Natural killer cell (primary cell): Measurements from ENCODE around the gene FAM170B. TPM values are rescaled to one million over a fixed set of nuclear protein-coding genes. Genes with fewer than 3 reads are reported as not detected.

Experiments used
- ATAC-seq, 3 donors: fragments of 150-1000 bp in 2 of 3; fragments of 200-7000 bp in 1 of 3; cut with Tn5 transposase; 1 replicate in 1 of 3; 2 replicates in 2 of 3; pipeline ENCODE4 v1.10.0; 2021; ENCODE audit warnings: mild to moderate bottlenecking in 2 of 3, moderate library complexity in 2 of 3
- DNase-seq, 2 donors: peaks; one replicate each; pipeline versions ENCODE4 v3.0.0 to v3.0.0-alpha.2; 2013 to 2021; ENCODE audit warnings: mixed read lengths in 1 of 2
- H3K27ac ChIP-seq: one replicate; pipeline ENCODE4 v1.5.1; 2013; ENCODE audit warnings: mild to moderate bottlenecking, low read length
- H3K27me3 ChIP-seq: one replicate; pipeline ENCODE4 v1.6.1; 2013; ENCODE audit warnings: low read length; ENCODE audit not compliant: control insufficient read depth, insufficient read depth
- H3K36me3 ChIP-seq: one replicate; pipeline ENCODE4 v1.6.1; 2013; ENCODE audit warnings: low read length; ENCODE audit not compliant: control insufficient read depth, insufficient read depth
- H3K4me1 ChIP-seq: one replicate; pipeline ENCODE4 v1.6.1; 2013; ENCODE audit warnings: low read length; ENCODE audit not compliant: control insufficient read depth, insufficient read depth
- H3K4me3 ChIP-seq: one replicate; pipeline ENCODE4 v1.5.1; 2013; ENCODE audit warnings: low read length
- H3K9me3 ChIP-seq: one replicate; pipeline ENCODE4 v1.6.1; 2013; ENCODE audit warnings: low read length; ENCODE audit not compliant: control insufficient read depth, insufficient read depth
- H3K27ac Mint-ChIP-seq, 2 donors: one replicate each; pipeline ENCODE4 v1.8.0; 2022; ENCODE audit warnings: mild to moderate bottlenecking in 2 of 2, mixed read lengths in 2 of 2, moderate library complexity in 1 of 2
- H3K27me3 Mint-ChIP-seq, 2 donors: one replicate each; pipeline ENCODE4 v1.8.0; 2022; ENCODE audit warnings: low read depth in 2 of 2, mixed read lengths in 2 of 2
- H3K36me3 Mint-ChIP-seq: one replicate; pipeline ENCODE4 v1.8.0; 2022; ENCODE audit warnings: mixed read lengths
- H3K4me1 Mint-ChIP-seq, 2 donors: one replicate each; pipeline ENCODE4 v1.8.0; 2022; ENCODE audit warnings: mixed read lengths in 2 of 2
- H3K4me3 Mint-ChIP-seq: one replicate; pipeline ENCODE4 v1.8.0; 2022; ENCODE audit warnings: mild to moderate bottlenecking, moderate library complexity, mixed read lengths
- H3K9me3 Mint-ChIP-seq, 2 donors: one replicate each; pipeline ENCODE4 v1.8.0; 2022; ENCODE audit warnings: mixed read lengths in 2 of 2
- CTCF ChIP-seq: fragments of 200-600 bp; IDR thresholded peaks from one replicate; pipeline ENCODE4 v1.8.0; 2022; ENCODE audit warnings: antibody characterized with exemption
- WGBS: methylation state at CpG from one replicate; pipeline ENCODE4 v1.1.7; 2013; ENCODE audit warnings: missing lambda C conversion rate; ENCODE audit not compliant: insufficient coverage; 5-methylcytosine and 5-hydroxymethylcytosine counted together
- intact Hi-C: fragments of 100-400 bp; cut with micrococcal nuclease; formaldehyde crosslinking; loops from one replicate; pipeline ENCODE4 v1.14.2; 2022
- total RNA-seq, 4 donors: library from RNA; stranded (reverse); fragments of 120-200 nt in 1 of 4; gene quantifications; one replicate each; pipeline versions ENCODE4 v1.2.3 to v1.2.4, GENCODE V29; 2013 to 2022

The FAM170B gene
- total RNA-seq, 3 donors from 2014 or later (not counting 1 experiment from before 2014, with no cell fraction given), result not detected

- 94% methylated on average over 7 of the region's 7 CpGs for WGBS
- Mint-ChIP-seq H3K36me3 (no peaks in the 10 kb centered on the region), H3K27me3 (peaks cover 19 to 24% of the 10 kb centered on the region in 2 donors), H3K4me1 (no peaks in the 10 kb centered on the region), H3K27ac (no peak overlapping the region), H3K9me3 (no peaks in the 10 kb centered on the region), H3K4me3 (no peak overlapping the region)
- Histone ChIP-seq H3K4me3 (no peak overlapping the region), H3K9me3 (no peaks in the 10 kb centered on the region), H3K27me3 (no peaks in the 10 kb centered on the region), H3K4me1 (no peaks in the 10 kb centered on the region), H3K36me3 (no peaks in the 10 kb centered on the region), H3K27ac (no peak overlapping the region)
- ATAC-seq (no peak), DNase-seq (no peak)
- intact Hi-C loops, result no loop called here
- TF ChIP-seq CTCF, result no peak
Observed at GRCh38 chr10:49123981-49124950, 9.6 kb downstream of the FAM170B start.

- H3K9me3 Mint-ChIP-seq, result no peaks in the 10 kb centered on the region
- H3K27ac Mint-ChIP-seq, result no peak overlapping the region
- intact Hi-C loops, result no loop called here
Observed at GRCh38 chr10:49120911-49121310, 12.9 kb downstream of the FAM170B start.

GRCh38 chr10:49119746-49120145, 14.1 kb downstream of the FAM170B start:
- Histone ChIP-seq H3K4me1 (peaks cover 11% of the 10 kb centered on the region), H3K36me3 (no peaks in the 10 kb centered on the region), H3K27ac (no peak overlapping the region), H3K9me3 (no peaks in the 10 kb centered on the region), H3K4me3 (no peak overlapping the region), H3K27me3 (peaks cover 9% of the 10 kb centered on the region)
- 61% methylated on average over 2 of the region's 3 CpGs for WGBS
- no peak for DNase-seq
- no peak for TF ChIP-seq CTCF
- H3K4me3 Mint-ChIP-seq, result no peak overlapping the region
- H3K9me3 Mint-ChIP-seq, result no peaks in the 10 kb centered on the region
- intact Hi-C loops, result no loop called here
- no peaks in the 10 kb centered on the region for H3K4me1 Mint-ChIP-seq
- ATAC-seq, result no peak
- H3K36me3 Mint-ChIP-seq, result no peaks in the 10 kb centered on the region
- peaks cover 13% of the 10 kb centered on the region in 2 donors for H3K27me3 Mint-ChIP-seq
- H3K27ac Mint-ChIP-seq, result no peak overlapping the region

More at GRCh38 chr10:49120911-49121310, 12.9 kb downstream of the FAM170B start:
- Mint-ChIP-seq H3K4me1 (no peaks in the 10 kb centered on the region), H3K4me3 (no peak overlapping the region), H3K36me3 (no peaks in the 10 kb centered on the region), H3K27me3 (peaks cover 11 to 14% of the 10 kb centered on the region in 2 donors)
- Histone ChIP-seq H3K9me3 (no peaks in the 10 kb centered on the region), H3K27ac (no peak overlapping the region), H3K4me3 (no peak overlapping the region), H3K4me1 (peaks cover 2% of the 10 kb centered on the region), H3K36me3 (no peaks in the 10 kb centered on the region), H3K27me3 (peaks cover 2% of the 10 kb centered on the region)
- DNase-seq (no peak), ATAC-seq (no peak)
- no peak for TF ChIP-seq CTCF
- 58% methylated on average over 3 of the region's 3 CpGs for WGBS
